H1 (cell line): Measurements from ENCODE around the gene GNRHR.

Source experiments
- BCL11A ChIP-seq, 2 experiments: IDR thresholded peaks; one replicate each; pipeline ENCODE4 v1.6.1; 2011; ENCODE audit warnings: low read depth in 2 of 2, low read length in 2 of 2, mild to moderate bottlenecking in 2 of 2
- CHD1 ChIP-seq: IDR thresholded peaks from 2 replicates; pipeline ENCODE4 v1.6.1; 2012; ENCODE audit warnings: low read depth, low read length, improper control_type of control experiment
- EP300 ChIP-seq, 2 experiments: IDR thresholded peaks; 1 replicate in 1 of 2; 2 replicates in 1 of 2; pipeline ENCODE4 v1.6.1; 2011 to 2012; ENCODE audit warnings: low read depth in 2 of 2, low read length in 2 of 2, mild to moderate bottlenecking in 2 of 2, borderline replicate concordance in 1 of 2, inconsistent platforms in 1 of 2, moderate library complexity in 1 of 2
- KDM1A ChIP-seq: fragments of 200-600, 300-600 bp; sonication (generic); IDR thresholded peaks from 2 replicates; pipeline ENCODE4 v1.7.1; 2016; ENCODE audit warnings: mild to moderate bottlenecking, low read length, borderline replicate concordance
- MAX ChIP-seq: IDR thresholded peaks from 2 replicates; pipeline ENCODE4 v1.6.1; 2012; ENCODE audit warnings: inconsistent platforms
- PHF8 ChIP-seq: fragments of 200-600 bp; sonication (generic); conservative IDR thresholded peaks from 2 replicates; pipeline ENCODE4 v1.7.1; 2012; ENCODE audit warnings: low read depth, mild to moderate bottlenecking, inconsistent platforms, low read length, moderate library complexity
- POLR2A ChIP-seq, 2 experiments: IDR thresholded peaks; 1 replicate in 1 of 2; 2 replicates in 1 of 2; pipeline ENCODE4 v1.6.1; 2011; ENCODE audit warnings: low read depth in 2 of 2, low read length in 2 of 2, mild to moderate bottlenecking in 2 of 2; ENCODE audit errors: control extremely low read depth in 1 of 2
- POLR2AphosphoS5 ChIP-seq: IDR thresholded peaks from 2 replicates; pipeline ENCODE4 v1.6.1; 2011; ENCODE audit warnings: low read depth, low read length
- SIN3A ChIP-seq, 2 experiments: IDR thresholded peaks in 1 of 2; conservative IDR thresholded peaks in 1 of 2; 2 replicates each; pipeline ENCODE4 v1.6.1; 2011 to 2012; ENCODE audit warnings: low read length in 2 of 2, improper control_type of control experiment in 1 of 2, low read depth in 1 of 2, mild to moderate bottlenecking in 1 of 2
- TBP ChIP-seq: IDR thresholded peaks from 2 replicates; pipeline ENCODE4 v1.6.1; 2011; ENCODE audit warnings: low read depth, low read length, improper control_type of control experiment
- YY1 ChIP-seq: IDR thresholded peaks from 2 replicates; pipeline ENCODE4 v1.6.1; 2011; ENCODE audit warnings: low read depth, mild to moderate bottlenecking, low read length
- TF ChIP-seq, protein P1 (sequence below), 3 experiments: IDR thresholded peaks; 1 replicate in 2 of 3; 2 replicates in 1 of 3; pipeline versions ENCODE4 v1.5.1 to v1.6.1; 2011; ENCODE audit warnings: low read length in 3 of 3, mild to moderate bottlenecking in 3 of 3, inconsistent platforms in 2 of 3, low read depth in 1 of 3, moderate library complexity in 1 of 3; ENCODE audit not compliant: insufficient read depth in 1 of 3; ENCODE audit errors: control extremely low read depth in 1 of 3

- TF ChIP-seq, protein P1, sequence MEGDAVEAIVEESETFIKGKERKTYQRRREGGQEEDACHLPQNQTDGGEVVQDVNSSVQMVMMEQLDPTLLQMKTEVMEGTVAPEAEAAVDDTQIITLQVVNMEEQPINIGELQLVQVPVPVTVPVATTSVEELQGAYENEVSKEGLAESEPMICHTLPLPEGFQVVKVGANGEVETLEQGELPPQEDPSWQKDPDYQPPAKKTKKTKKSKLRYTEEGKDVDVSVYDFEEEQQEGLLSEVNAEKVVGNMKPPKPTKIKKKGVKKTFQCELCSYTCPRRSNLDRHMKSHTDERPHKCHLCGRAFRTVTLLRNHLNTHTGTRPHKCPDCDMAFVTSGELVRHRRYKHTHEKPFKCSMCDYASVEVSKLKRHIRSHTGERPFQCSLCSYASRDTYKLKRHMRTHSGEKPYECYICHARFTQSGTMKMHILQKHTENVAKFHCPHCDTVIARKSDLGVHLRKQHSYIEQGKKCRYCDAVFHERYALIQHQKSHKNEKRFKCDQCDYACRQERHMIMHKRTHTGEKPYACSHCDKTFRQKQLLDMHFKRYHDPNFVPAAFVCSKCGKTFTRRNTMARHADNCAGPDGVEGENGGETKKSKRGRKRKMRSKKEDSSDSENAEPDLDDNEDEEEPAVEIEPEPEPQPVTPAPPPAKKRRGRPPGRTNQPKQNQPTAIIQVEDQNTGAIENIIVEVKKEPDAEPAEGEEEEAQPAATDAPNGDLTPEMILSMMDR (IDR thresholded peaks at IDR 0.05; ENCODE audit: control extremely low read depth in 1 of 3, insufficient read depth in 1 of 3, low read depth in 1 of 3, low read length in 3 of 3): no peak
- TF ChIP-seq KDM1A (no peak), MAX (no peak), BCL11A (IDR thresholded peaks at IDR 0.05; ENCODE audit: low read depth in 2 of 2, low read length in 2 of 2) (no peak), POLR2A (IDR thresholded peaks at IDR 0.05; ENCODE audit: control extremely low read depth in 1 of 2, low read depth in 2 of 2, low read length in 2 of 2) (no peak), TBP (no peak), EP300 (IDR thresholded peaks at IDR 0.05; ENCODE audit: borderline replicate concordance in 1 of 2, low read depth in 2 of 2, low read length in 2 of 2) (no peak), POLR2AphosphoS5 (no peak), CHD1 (no peak), PHF8 (no peak), YY1 (no peak), SIN3A (conservative IDR thresholded peaks at IDR 0.05 in 1 of 2, IDR thresholded peaks at IDR 0.05 in 1 of 2; ENCODE audit: low read depth in 1 of 2, low read length in 2 of 2) (no peak)
These were observed 11.2 kb upstream of the GNRHR start for GRCh38 chr4:67765401-67765800.
